ENCODE results near the gene FADS6. TPM values are rescaled to one million over a fixed set of nuclear protein-coding genes. Genes with fewer than 3 reads are reported as not detected.

FADS6 gene
- polyA plus RNA-seq, 1 donor from 2014 or later: not detected

- no peaks in the 10 kb centered on the region for H3F3A ChIP-seq (ENCODE audit: insufficient read depth, low read length, poor library complexity, severe bottlenecking)
- H3K4me3 ChIP-seq (ENCODE audit: low read length): no peak overlapping the region
- H3K27ac ChIP-seq (ENCODE audit: low read length): no peak overlapping the region
- H3K27me3 ChIP-seq (ENCODE audit: insufficient read depth, low read depth, low read length): peaks cover 44% of the 10 kb centered on the region
- H3K79me2 ChIP-seq (replicated peaks; ENCODE audit: insufficient read depth, low read length): no peaks in the 10 kb centered on the region
- H4K20me1 ChIP-seq (ENCODE audit: insufficient read depth): no peaks in the 10 kb centered on the region
- no peak for TF ChIP-seq REST (IDR thresholded peaks at IDR 0.05; ENCODE audit: borderline replicate concordance)
- no peak for TF ChIP-seq EP300 (conservative IDR thresholded peaks at IDR 0.05; ENCODE audit: poor library complexity, severe bottlenecking)
- TF ChIP-seq POLR2AphosphoS5 (IDR thresholded peaks at IDR 0.05): no peak
- TF ChIP-seq MXI1 (conservative IDR thresholded peaks at IDR 0.05; ENCODE audit: poor library complexity, severe bottlenecking): no peak
- no peak for TF ChIP-seq TAF1 (IDR thresholded peaks at IDR 0.05; ENCODE audit: low read depth)
- H3K9ac ChIP-seq (ENCODE audit: low read length): no peak overlapping the region
- no peaks in the 10 kb centered on the region for H3K9me3 ChIP-seq (ENCODE audit: low read length)
- no peak overlapping the region for H2AFZ ChIP-seq (ENCODE audit: low read depth, low read length)
- H3K36me3 ChIP-seq (ENCODE audit: insufficient read depth, low read length): no peaks in the 10 kb centered on the region
- H3K9me2 ChIP-seq (ENCODE audit: insufficient read depth, low read length): no peaks in the 10 kb centered on the region
- no peak overlapping the region for H3K4me2 ChIP-seq (ENCODE audit: low read length)
Measured at GRCh38 chr17:74862919-74863318, 30.5 kb downstream of the FADS6 start.

GRCh38 chr17:74862108-74862901, 31.1 kb downstream of the FADS6 start:
- H3K79me2 ChIP-seq (replicated peaks; ENCODE audit: insufficient read depth, low read length): no peaks in the 10 kb centered on the region
- peak; percentile 38 for TF ChIP-seq RAD21 (conservative IDR thresholded peaks at IDR 0.05)
- peak; percentile 66 for TF ChIP-seq SMC3 (conservative IDR thresholded peaks at IDR 0.05; ENCODE audit: poor library complexity)
- no peak for TF ChIP-seq REST (IDR thresholded peaks at IDR 0.05; ENCODE audit: borderline replicate concordance)
- peak; percentile 67 for TF ChIP-seq CTCF (IDR thresholded peaks at IDR 0.05; ENCODE audit: poor library complexity, severe bottlenecking)
- peaks cover 50% of the 10 kb centered on the region for H3K27me3 ChIP-seq (ENCODE audit: insufficient read depth, low read depth, low read length)
- H3K9me2 ChIP-seq (ENCODE audit: insufficient read depth, low read length): no peaks in the 10 kb centered on the region
- H4K20me1 ChIP-seq (ENCODE audit: insufficient read depth): no peaks in the 10 kb centered on the region
- no peak overlapping the region for H2AFZ ChIP-seq (ENCODE audit: low read depth, low read length)
- no peak overlapping the region for H3K4me3 ChIP-seq (ENCODE audit: low read length)
- H3K9me3 ChIP-seq (ENCODE audit: low read length): no peaks in the 10 kb centered on the region
- H3K4me2 ChIP-seq (ENCODE audit: low read length): no peak overlapping the region
- H3K36me3 ChIP-seq (ENCODE audit: insufficient read depth, low read length): no peaks in the 10 kb centered on the region
- H3F3A ChIP-seq (ENCODE audit: insufficient read depth, low read length, poor library complexity, severe bottlenecking): no peaks in the 10 kb centered on the region
- no peak overlapping the region for H3K9ac ChIP-seq (ENCODE audit: low read length)
- no peak overlapping the region for H3K27ac ChIP-seq (ENCODE audit: low read length)
